Stomach (tissue), 9 donors: ENCODE data around the gene UTRN. TPM values are rescaled to one million over a fixed set of nuclear protein-coding genes. Genes with fewer than 3 reads are reported as not detected.
A peak's percentile ranks its signal among the peaks of the same experiment; 100 is the strongest.

ENCODE experiments used
- DNase-seq, 2 donors: peaks; one replicate each; pipeline versions ENCODE4 v3.0.0 to v3.0.0-alpha.2; 2013 to 2019
- H3K27ac ChIP-seq, 5 donors: fragments of 200-600 bp in 4 of 5; sonication (generic) in 4 of 5; one replicate each; pipeline ENCODE4 v1.5.1; 2013 to 2019; ENCODE audit warnings: mild to moderate bottlenecking in 1 of 5, moderate library complexity in 1 of 5
- H3K27me3 ChIP-seq, 3 donors: fragments of 200-600 bp; sonication (generic); one replicate each; pipeline ENCODE4 v1.5.1; 2017 to 2019; ENCODE audit warnings: mixed run types in 1 of 3
- H3K36me3 ChIP-seq, 4 donors: fragments of 200-600 bp; sonication (generic); 1 replicate in 3 of 4; 2 replicates in 1 of 4; pipeline ENCODE4 v1.5.1; 2016 to 2019
- H3K4me1 ChIP-seq, 4 donors: fragments of 200-600 bp; sonication (generic); one replicate each; pipeline ENCODE4 v1.5.1; 2016 to 2019
- H3K4me3 ChIP-seq, 4 donors: fragments of 200-600 bp; sonication (generic) in 3 of 4; one replicate each; pipeline ENCODE4 v1.5.1; 2016 to 2019; ENCODE audit warnings: mild to moderate bottlenecking in 1 of 4
- H3K9me3 ChIP-seq, 4 donors: fragments of 200-600 bp; sonication (generic); one replicate each; pipeline ENCODE4 v1.5.1; 2016 to 2019
- EP300 ChIP-seq: sonication (generic); formaldehyde crosslinking; IDR thresholded peaks from one replicate; pipeline ENCODE4 v1.6.1; 2017; ENCODE audit warnings: antibody characterized with exemption
- POLR2A ChIP-seq, 4 donors: fragments of 450-650 bp; IDR thresholded peaks; one replicate each; pipeline ENCODE4 v1.6.1; 2016; ENCODE audit warnings: antibody characterized with exemption in 4 of 4, control low read depth in 2 of 4, mild to moderate bottlenecking in 1 of 4, moderate library complexity in 1 of 4
- POLR2AphosphoS5 ChIP-seq, 3 donors: sonication (generic); formaldehyde crosslinking; IDR thresholded peaks; one replicate each; pipeline ENCODE4 v1.6.1; 2016; ENCODE audit warnings: antibody characterized with exemption in 3 of 3
- WGBS, 5 donors: extraction: QIAGEN DNeasy Blood & Tissue Kit in 3 of 5; methylation state at CpG; one replicate each; pipeline versions ENCODE4 v1.1.5 to v1.1.7; 2013 to 2018; 5-methylcytosine and 5-hydroxymethylcytosine counted together
- intact Hi-C: fragments of 100-400 bp; cut with DNase I; formaldehyde crosslinking; loops from one replicate; pipeline ENCODE4 v1.15.1; 2023; ENCODE audit warnings: low total_unique reads
- polyA plus RNA-seq, 3 donors: library from polyadenylated mRNA; stranded (reverse); fragments of 200-250 nt; gene quantifications; one replicate each; pipeline ENCODE4 v1.2.3, GENCODE V29; 2013
- total RNA-seq, 5 donors: library from RNA; depleted of rRNA; stranded (reverse); fragments of >200 nt; gene quantifications; one replicate each; pipeline versions ENCODE4 v1.1.0 to v1.2.3, GENCODE V29; 2014 to 2016
- TF ChIP-seq, protein P1 (sequence below), 7 experiments: fragments of 450-650 bp in 4 of 7; fragments of 200-600 bp in 3 of 7; sonication (generic) in 3 of 7; IDR thresholded peaks; one replicate each; pipeline ENCODE4 v1.5.1; 2016 to 2019; ENCODE audit warnings: antibody characterized with exemption in 7 of 7, control low read depth in 2 of 7, mild to moderate bottlenecking in 1 of 7
- donor health status: healthy with polysubstance abuse.
- donor health status: Bipolar disorder and iron deficiency.
- donor health status: healthy.

The UTRN gene
- total and polyA plus RNA-seq, 8 donors, result 5.4 to 218 (median 105) TPM

GRCh38 chr6:144316862-144317195, 31.7 kb downstream of the UTRN start:
- H3K4me1 ChIP-seq, result peaks cover 37 to 88% (median 68%) of the 10 kb centered on the region in 4 donors
- intact Hi-C loops, result no loop called here
- no peak overlapping the region for H3K4me3 ChIP-seq
- no peaks in the 10 kb centered on the region for H3K27me3 ChIP-seq
- no peak for DNase-seq
- peak overlapping the region in 3 of 5 donors; percentile 14 to 61 (median 20) for H3K27ac ChIP-seq
- H3K9me3 ChIP-seq, result no peaks in the 10 kb centered on the region
- H3K36me3 ChIP-seq, result no peaks in the 10 kb centered on the region
- TF ChIP-seq EP300 (no peak), POLR2A (IDR thresholded peaks at IDR 0.05) (no peak), POLR2AphosphoS5 (IDR thresholded peaks at IDR 0.05) (no peak)
- TF ChIP-seq, protein P1, sequence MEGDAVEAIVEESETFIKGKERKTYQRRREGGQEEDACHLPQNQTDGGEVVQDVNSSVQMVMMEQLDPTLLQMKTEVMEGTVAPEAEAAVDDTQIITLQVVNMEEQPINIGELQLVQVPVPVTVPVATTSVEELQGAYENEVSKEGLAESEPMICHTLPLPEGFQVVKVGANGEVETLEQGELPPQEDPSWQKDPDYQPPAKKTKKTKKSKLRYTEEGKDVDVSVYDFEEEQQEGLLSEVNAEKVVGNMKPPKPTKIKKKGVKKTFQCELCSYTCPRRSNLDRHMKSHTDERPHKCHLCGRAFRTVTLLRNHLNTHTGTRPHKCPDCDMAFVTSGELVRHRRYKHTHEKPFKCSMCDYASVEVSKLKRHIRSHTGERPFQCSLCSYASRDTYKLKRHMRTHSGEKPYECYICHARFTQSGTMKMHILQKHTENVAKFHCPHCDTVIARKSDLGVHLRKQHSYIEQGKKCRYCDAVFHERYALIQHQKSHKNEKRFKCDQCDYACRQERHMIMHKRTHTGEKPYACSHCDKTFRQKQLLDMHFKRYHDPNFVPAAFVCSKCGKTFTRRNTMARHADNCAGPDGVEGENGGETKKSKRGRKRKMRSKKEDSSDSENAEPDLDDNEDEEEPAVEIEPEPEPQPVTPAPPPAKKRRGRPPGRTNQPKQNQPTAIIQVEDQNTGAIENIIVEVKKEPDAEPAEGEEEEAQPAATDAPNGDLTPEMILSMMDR (IDR thresholded peaks at IDR 0.05), result no peak

- Histone ChIP-seq H3K4me1 (peaks cover 37 to 95% (median 77%) of the 10 kb centered on the region in 4 donors), H3K9me3 (no peaks in the 10 kb centered on the region), H3K36me3 (no peaks in the 10 kb centered on the region), H3K27me3 (no peaks in the 10 kb centered on the region), H3K4me3 (no peak overlapping the region), H3K27ac (peak overlapping the region in 2 of 5 donors; percentile 14 to 42)
- no peak for DNase-seq
- WGBS, 5 donors, result 31 to 51% (median 41%) methylated on average over 2 of the region's 2 CpGs
- intact Hi-C loops, result no loop called here
- TF ChIP-seq POLR2AphosphoS5 (IDR thresholded peaks at IDR 0.05), result no peak
- TF ChIP-seq, protein P1 (IDR thresholded peaks at IDR 0.05), result no peak
- no peak for TF ChIP-seq EP300
- no peak for TF ChIP-seq POLR2A (IDR thresholded peaks at IDR 0.05)
Measured at GRCh38 chr6:144317736-144318135, 32.6 kb downstream of the UTRN start.

- peak overlapping the region in 1 of 5 donors; percentile 42 for H3K27ac ChIP-seq
- H3K4me3 ChIP-seq, result no peak overlapping the region
- WGBS, 5 donors, result 71 to 83% (median 76%) methylated on average over 4 of the region's 4 CpGs
- TF ChIP-seq, protein P1 (IDR thresholded peaks at IDR 0.05), result no peak
- TF ChIP-seq EP300 (no peak), POLR2AphosphoS5 (IDR thresholded peaks at IDR 0.05) (no peak)
- H3K4me1 ChIP-seq, result peaks cover 27 to 92% (median 70%) of the 10 kb centered on the region in 4 donors
- intact Hi-C loops, result no loop called here
- no peaks in the 10 kb centered on the region for H3K27me3 ChIP-seq
- no peak for DNase-seq
- no peaks in the 10 kb centered on the region for H3K9me3 ChIP-seq
- H3K36me3 ChIP-seq, result no peaks in the 10 kb centered on the region
Measured at GRCh38 chr6:144319211-144319610, 34.1 kb downstream of the UTRN start.

GRCh38 chr6:144320741-144321140, 35.6 kb downstream of the UTRN start:
- intact Hi-C loops, result loop anchor here (5.0 kb wide), 1 partner anchor 33 kb away; the partner anchor contains the start of gene UTRN
- Histone ChIP-seq H3K4me3 (no peak overlapping the region), H3K9me3 (no peaks in the 10 kb centered on the region), H3K36me3 (no peaks in the 10 kb centered on the region), H3K27me3 (no peaks in the 10 kb centered on the region), H3K27ac (peak overlapping the region in 1 of 5 donors; percentile 16), H3K4me1 (peaks cover 11 to 77% (median 59%) of the 10 kb centered on the region in 4 donors)
- WGBS, 5 donors, result 45 to 60% (median 53%) methylated on average over 5 of the region's 5 CpGs
- DNase-seq, result no peak
- no peak for TF ChIP-seq POLR2AphosphoS5 (IDR thresholded peaks at IDR 0.05)

GRCh38 chr6:144321839-144322591, 36.9 kb downstream of the UTRN start:
- no peak overlapping the region for H3K4me3 ChIP-seq
- intact Hi-C loops, result loop anchor here (5.0 kb wide), 1 partner anchor 35 kb away; the partner anchor contains the start of gene UTRN
- peak overlapping the region in 4 of 5 donors; percentile 1 to 46 (median 14) for H3K27ac ChIP-seq
- no peaks in the 10 kb centered on the region for H3K9me3 ChIP-seq
- H3K36me3 ChIP-seq, result no peaks in the 10 kb centered on the region
- TF ChIP-seq POLR2A (IDR thresholded peaks at IDR 0.05) (no peak), EP300 (no peak), POLR2AphosphoS5 (IDR thresholded peaks at IDR 0.05) (no peak)
- TF ChIP-seq, protein P1 (IDR thresholded peaks at IDR 0.05), result no peak
- WGBS, 5 donors, result 88 to 95% (median 92%) methylated on average over 12 of the region's 12 CpGs
- no peak for DNase-seq
- no peaks in the 10 kb centered on the region for H3K27me3 ChIP-seq
- peaks cover 0 to 76% (median 50%) of the 10 kb centered on the region in 4 donors for H3K4me1 ChIP-seq
